Stomach (tissue), 9 donors: ENCODE data around the gene MAGI2. TPM values are rescaled to one million over a fixed set of nuclear protein-coding genes. Genes with fewer than 3 reads are reported as not detected.
A peak's percentile ranks its signal among the peaks of the same experiment; 100 is the strongest.
"Not testable (repeated sequence)": the region's sequence is repeated elsewhere in the genome, so short reads cannot be mapped to it uniquely, and the experiment has no call there.

Experiments
- DNase-seq, 2 donors: peaks; one replicate each; pipeline versions ENCODE4 v3.0.0 to v3.0.0-alpha.2; 2013 to 2019
- H3K27ac ChIP-seq, 5 donors: fragments of 200-600 bp in 4 of 5; sonication (generic) in 4 of 5; one replicate each; pipeline ENCODE4 v1.5.1; 2013 to 2019; ENCODE audit warnings: mild to moderate bottlenecking in 1 of 5, moderate library complexity in 1 of 5
- H3K27me3 ChIP-seq, 3 donors: fragments of 200-600 bp; sonication (generic); one replicate each; pipeline ENCODE4 v1.5.1; 2017 to 2019; ENCODE audit warnings: mixed run types in 1 of 3
- H3K36me3 ChIP-seq, 4 donors: fragments of 200-600 bp; sonication (generic); 1 replicate in 3 of 4; 2 replicates in 1 of 4; pipeline ENCODE4 v1.5.1; 2016 to 2019
- H3K4me1 ChIP-seq, 4 donors: fragments of 200-600 bp; sonication (generic); one replicate each; pipeline ENCODE4 v1.5.1; 2016 to 2019
- H3K4me3 ChIP-seq, 4 donors: fragments of 200-600 bp; sonication (generic) in 3 of 4; one replicate each; pipeline ENCODE4 v1.5.1; 2016 to 2019; ENCODE audit warnings: mild to moderate bottlenecking in 1 of 4
- H3K9me3 ChIP-seq, 4 donors: fragments of 200-600 bp; sonication (generic); one replicate each; pipeline ENCODE4 v1.5.1; 2016 to 2019
- CTCF ChIP-seq, 7 experiments: fragments of 450-650 bp in 4 of 7; fragments of 200-600 bp in 3 of 7; sonication (generic) in 3 of 7; IDR thresholded peaks; one replicate each; pipeline ENCODE4 v1.5.1; 2016 to 2019; ENCODE audit warnings: antibody characterized with exemption in 7 of 7, control low read depth in 2 of 7, mild to moderate bottlenecking in 1 of 7
- EP300 ChIP-seq: sonication (generic); formaldehyde crosslinking; IDR thresholded peaks from one replicate; pipeline ENCODE4 v1.6.1; 2017; ENCODE audit warnings: antibody characterized with exemption
- POLR2A ChIP-seq, 4 donors: fragments of 450-650 bp; IDR thresholded peaks; one replicate each; pipeline ENCODE4 v1.6.1; 2016; ENCODE audit warnings: antibody characterized with exemption in 4 of 4, control low read depth in 2 of 4, mild to moderate bottlenecking in 1 of 4, moderate library complexity in 1 of 4
- POLR2AphosphoS5 ChIP-seq, 3 donors: sonication (generic); formaldehyde crosslinking; IDR thresholded peaks; one replicate each; pipeline ENCODE4 v1.6.1; 2016; ENCODE audit warnings: antibody characterized with exemption in 3 of 3
- WGBS, 5 donors: extraction: QIAGEN DNeasy Blood & Tissue Kit in 3 of 5; methylation state at CpG; one replicate each; pipeline versions ENCODE4 v1.1.5 to v1.1.7; 2013 to 2018; 5-methylcytosine and 5-hydroxymethylcytosine counted together
- intact Hi-C: fragments of 100-400 bp; cut with DNase I; formaldehyde crosslinking; loops from one replicate; pipeline ENCODE4 v1.15.1; 2023; ENCODE audit warnings: low total_unique reads
- polyA plus RNA-seq, 3 donors: library from polyadenylated mRNA; stranded (reverse); fragments of 200-250 nt; gene quantifications; one replicate each; pipeline ENCODE4 v1.2.3, GENCODE V29; 2013
- total RNA-seq, 5 donors: library from RNA; depleted of rRNA; stranded (reverse); fragments of >200 nt; gene quantifications; one replicate each; pipeline versions ENCODE4 v1.1.0 to v1.2.3, GENCODE V29; 2014 to 2016
- donor health status: healthy with polysubstance abuse.
- donor health status: Bipolar disorder and iron deficiency.
- donor health status: healthy.

Gene MAGI2
- total and polyA plus RNA-seq, 8 donors = 0.92 to 53.9 (median 5.8) TPM

GRCh38 chr7:78510580-78511188 is 942.8 kb downstream of the MAGI2 start:
- DNase-seq = peak; percentile 32 to 73

GRCh38 chr7:78503301-78503700 is 950.2 kb downstream of the MAGI2 start:
- H3K4me1 ChIP-seq, H3K27ac ChIP-seq, H3K36me3 ChIP-seq, H3K27me3 ChIP-seq, H3K4me3 ChIP-seq, intact Hi-C loops, H3K9me3 ChIP-seq, DNase-seq: not testable (repeated sequence)
- WGBS, 5 donors = 74 to 86% (median 80%) methylated on average over 2 of the region's 2 CpGs

More at GRCh38 chr7:78510580-78511188, 942.8 kb downstream of the MAGI2 start:
- WGBS, 5 donors = 0 to 9% (median 6%) methylated on average over 2 of the region's 2 CpGs
- TF ChIP-seq POLR2A (IDR thresholded peaks at IDR 0.05) = no peak
- peak in 3 of 7 experiments; percentile 17 to 44 (median 34) for TF ChIP-seq CTCF (IDR thresholded peaks at IDR 0.05)
- Histone ChIP-seq H3K27me3 (no peaks in the 10 kb centered on the region), H3K4me3 (no peak overlapping the region), H3K36me3 (no peaks in the 10 kb centered on the region), H3K9me3 (no peaks in the 10 kb centered on the region), H3K27ac (no peak overlapping the region), H3K4me1 (no peaks in the 10 kb centered on the region)
- intact Hi-C loops = no loop called here

- no peak overlapping the region for H3K4me3 ChIP-seq
- WGBS, 5 donors = 91 to 95% (median 95%) methylated on average over 2 of the region's 2 CpGs
- no peaks in the 10 kb centered on the region for H3K36me3 ChIP-seq
- no peaks in the 10 kb centered on the region for H3K27me3 ChIP-seq
- no peak for DNase-seq
- no peak for TF ChIP-seq POLR2A (IDR thresholded peaks at IDR 0.05)
- TF ChIP-seq POLR2AphosphoS5 (IDR thresholded peaks at IDR 0.05) = no peak
- no peak for TF ChIP-seq CTCF (IDR thresholded peaks at IDR 0.05)
- H3K9me3 ChIP-seq = no peaks in the 10 kb centered on the region
- intact Hi-C loops = no loop called here
- H3K27ac ChIP-seq = no peak overlapping the region
- H3K4me1 ChIP-seq = no peaks in the 10 kb centered on the region
Observed at GRCh38 chr7:78501064-78501463, 952.4 kb downstream of the MAGI2 start.

- WGBS, 5 donors = 86 to 95% (median 93%) methylated on average over 2 of the region's 2 CpGs
- Histone ChIP-seq H3K36me3 (no peaks in the 10 kb centered on the region), H3K27ac (no peak overlapping the region), H3K9me3 (no peaks in the 10 kb centered on the region), H3K27me3 (no peaks in the 10 kb centered on the region), H3K4me3 (no peak overlapping the region), H3K4me1 (no peaks in the 10 kb centered on the region)
- DNase-seq = no peak
- TF ChIP-seq POLR2A (IDR thresholded peaks at IDR 0.05) (no peak), CTCF (IDR thresholded peaks at IDR 0.05) (no peak), POLR2AphosphoS5 (IDR thresholded peaks at IDR 0.05) (no peak), EP300 (no peak)
- intact Hi-C loops = no loop called here
Observed at GRCh38 chr7:78499971-78500370, 953.5 kb downstream of the MAGI2 start.

- TF ChIP-seq EP300 (no peak), CTCF (IDR thresholded peaks at IDR 0.05) (no peak), POLR2A (IDR thresholded peaks at IDR 0.05) (no peak), POLR2AphosphoS5 (IDR thresholded peaks at IDR 0.05) (no peak)
- H3K36me3 ChIP-seq = no peaks in the 10 kb centered on the region
- intact Hi-C loops = no loop called here
- H3K27ac ChIP-seq = no peak overlapping the region
- no peak overlapping the region for H3K4me3 ChIP-seq
- H3K4me1 ChIP-seq = no peaks in the 10 kb centered on the region
- WGBS, 5 donors = 31 to 65% (median 48%) methylated on average over 2 of the region's 2 CpGs
- no peaks in the 10 kb centered on the region for H3K9me3 ChIP-seq
- DNase-seq = no peak
- no peaks in the 10 kb centered on the region for H3K27me3 ChIP-seq
Observed at GRCh38 chr7:78499283-78499682, 954.2 kb downstream of the MAGI2 start.
